ENCODE data around the gene LGMN.

LGMN gene

GRCh38 chr14:92737206-92737605, 11.2 kb downstream of the LGMN start:
- no peaks in the 10 kb centered on the region for H3K9me3 ChIP-seq (ENCODE audit: insufficient read depth, low read length, severe bottlenecking)
- H3K9ac ChIP-seq (ENCODE audit: low read depth, low read length) = no peak overlapping the region
- H3K36me3 ChIP-seq (ENCODE audit: insufficient read depth, low read length) = no peaks in the 10 kb centered on the region
- H3K79me2 ChIP-seq (ENCODE audit: insufficient read depth, low read length) = no peaks in the 10 kb centered on the region
- H3K4me1 ChIP-seq (ENCODE audit: insufficient read depth, low read length) = no peaks in the 10 kb centered on the region
- no peak overlapping the region for H3K27ac ChIP-seq (ENCODE audit: low read length)
- no peaks in the 10 kb centered on the region for H3K27me3 ChIP-seq (ENCODE audit: insufficient read depth, low read length, poor library complexity)
- ATAC-seq (ENCODE audit: insufficient read depth, low read depth) (no peak), DNase-seq (no peak)
- no peaks in the 10 kb centered on the region for H4K20me1 ChIP-seq (ENCODE audit: insufficient read depth, low read length)
- H3K4me2 ChIP-seq (ENCODE audit: insufficient read depth, low read length) = no peak overlapping the region
- H3K4me3 ChIP-seq (ENCODE audit: low read depth in 1 of 2, low read length in 2 of 2) = no peak overlapping the region
- TF ChIP-seq CTCF (IDR thresholded peaks at IDR 0.05; ENCODE audit: borderline replicate concordance, extremely low read depth, low read length, poor library complexity, severe bottlenecking) (no peak), EZH2 (IDR thresholded peaks at IDR 0.05; ENCODE audit: borderline replicate concordance, low read depth, low read length, severe bottlenecking) (no peak)
- H2AFZ ChIP-seq (ENCODE audit: low read depth, low read length) = no peak overlapping the region

GRCh38 chr14:92735344-92735743, 13.1 kb downstream of the LGMN start:
- no peak overlapping the region for H3K4me3 ChIP-seq (ENCODE audit: low read depth in 1 of 2, low read length in 2 of 2)
- H3K9me3 ChIP-seq (ENCODE audit: insufficient read depth, low read length, severe bottlenecking) = no peaks in the 10 kb centered on the region
- ATAC-seq (ENCODE audit: insufficient read depth, low read depth) = no peak
- no peak overlapping the region for H3K4me2 ChIP-seq (ENCODE audit: insufficient read depth, low read length)
- no peak overlapping the region for H2AFZ ChIP-seq (ENCODE audit: low read depth, low read length)
- H3K36me3 ChIP-seq (ENCODE audit: insufficient read depth, low read length) = no peaks in the 10 kb centered on the region
- no peaks in the 10 kb centered on the region for H3K27me3 ChIP-seq (ENCODE audit: insufficient read depth, low read length, poor library complexity)
- no peaks in the 10 kb centered on the region for H4K20me1 ChIP-seq (ENCODE audit: insufficient read depth, low read length)
- no peak overlapping the region for H3K9ac ChIP-seq (ENCODE audit: low read depth, low read length)
- H3K27ac ChIP-seq (ENCODE audit: low read length) = no peak overlapping the region
- no peak for DNase-seq
- no peaks in the 10 kb centered on the region for H3K79me2 ChIP-seq (ENCODE audit: insufficient read depth, low read length)
- no peaks in the 10 kb centered on the region for H3K4me1 ChIP-seq (ENCODE audit: insufficient read depth, low read length)
- no peak for TF ChIP-seq CTCF (IDR thresholded peaks at IDR 0.05; ENCODE audit: borderline replicate concordance, extremely low read depth, low read length, poor library complexity, severe bottlenecking)
- no peak for TF ChIP-seq EZH2 (IDR thresholded peaks at IDR 0.05; ENCODE audit: borderline replicate concordance, low read depth, low read length, severe bottlenecking)

- H3K4me2 ChIP-seq (ENCODE audit: insufficient read depth, low read length) = no peak overlapping the region
These were observed 13.8 kb downstream of the LGMN start for GRCh38 chr14:92734618-92735017.

GRCh38 chr14:92733007-92733406, 15.4 kb downstream of the LGMN start:
- Histone ChIP-seq H3K79me2 (ENCODE audit: insufficient read depth, low read length) (no peaks in the 10 kb centered on the region), H4K20me1 (ENCODE audit: insufficient read depth, low read length) (no peaks in the 10 kb centered on the region), H3K4me1 (ENCODE audit: insufficient read depth, low read length) (no peaks in the 10 kb centered on the region; the same call in 1 of the 2 replicates), H3K9me3 (ENCODE audit: insufficient read depth, low read length, severe bottlenecking) (no peaks in the 10 kb centered on the region), H3K27me3 (ENCODE audit: insufficient read depth, low read length, poor library complexity) (no peaks in the 10 kb centered on the region), H3K9ac (ENCODE audit: low read depth, low read length) (no peak overlapping the region), H3K4me3 (ENCODE audit: low read depth in 1 of 2, low read length in 2 of 2) (no peak overlapping the region), H3K36me3 (ENCODE audit: insufficient read depth, low read length) (no peaks in the 10 kb centered on the region), H2AFZ (ENCODE audit: low read depth, low read length) (no peak overlapping the region), H3K27ac (ENCODE audit: low read length) (no peak overlapping the region), H3K4me2 (ENCODE audit: insufficient read depth, low read length) (no peak overlapping the region)
- ATAC-seq (ENCODE audit: insufficient read depth, low read depth) = no peak
- DNase-seq = no peak
- TF ChIP-seq EZH2 (IDR thresholded peaks at IDR 0.05; ENCODE audit: borderline replicate concordance, low read depth, low read length, severe bottlenecking) (no peak), CTCF (IDR thresholded peaks at IDR 0.05; ENCODE audit: borderline replicate concordance, extremely low read depth, low read length, poor library complexity, severe bottlenecking) (no peak)

More at GRCh38 chr14:92734618-92735017, 13.8 kb downstream of the LGMN start:
- TF ChIP-seq EZH2 (IDR thresholded peaks at IDR 0.05; ENCODE audit: borderline replicate concordance, low read depth, low read length, severe bottlenecking) = no peak
- H3K27ac ChIP-seq (ENCODE audit: low read length) = no peak overlapping the region
- no peaks in the 10 kb centered on the region; the same call in 1 of the 2 replicates for H3K4me1 ChIP-seq (ENCODE audit: insufficient read depth, low read length)
- ATAC-seq (ENCODE audit: insufficient read depth, low read depth) (no peak), DNase-seq (no peak)
- no peaks in the 10 kb centered on the region for H3K79me2 ChIP-seq (ENCODE audit: insufficient read depth, low read length)
- H3K4me3 ChIP-seq (ENCODE audit: low read depth in 1 of 2, low read length in 2 of 2) = no peak overlapping the region
- no peaks in the 10 kb centered on the region for H3K27me3 ChIP-seq (ENCODE audit: insufficient read depth, low read length, poor library complexity)
- no peak overlapping the region for H3K9ac ChIP-seq (ENCODE audit: low read depth, low read length)
- H3K36me3 ChIP-seq (ENCODE audit: insufficient read depth, low read length) = no peaks in the 10 kb centered on the region
- no peaks in the 10 kb centered on the region for H3K9me3 ChIP-seq (ENCODE audit: insufficient read depth, low read length, severe bottlenecking)
- no peak overlapping the region for H2AFZ ChIP-seq (ENCODE audit: low read depth, low read length)
- H4K20me1 ChIP-seq (ENCODE audit: insufficient read depth, low read length) = no peaks in the 10 kb centered on the region

Measured in DND-41 (cell line).